Measurements from ENCODE around the gene ZFAND3.

GRCh38 chr6:38051819-38052434, 232.4 kb downstream of the ZFAND3 start:
- TF ChIP-seq CTCF (IDR thresholded peaks at IDR 0.05) (no peak), EP300 (IDR thresholded peaks at IDR 0.05) (no peak), POLR2A (IDR thresholded peaks at IDR 0.05) (no peak)

Data from stomach (tissue), 4 donors.